Panc1 (cell line): Measurements from ENCODE around the gene IL19. TPM values are rescaled to one million over a fixed set of nuclear protein-coding genes. Genes with fewer than 3 reads are reported as not detected.

Source experiments
- ATAC-seq: fragments of 200-7000 bp; cut with Tn5 transposase; 2 replicates; pipeline ENCODE4 v1.9.1; 2020; ENCODE audit warnings: mild to moderate bottlenecking, moderate library complexity
- BruUV-seq: library from RNA; stranded (reverse); fragments of 400-500 nt; replicated peaks from 2 replicates; lab custom pipeline; 2021; lab: Mats Ljungman, UMichigan
- CTCF ChIA-PET: fragments of 300-600 bp; sonication (Branson Sonifier 250); formaldehyde crosslinking; loops from one replicate; lab custom pipeline; 2022; ENCODE audit warnings: antibody characterized with exemption; lab: Charles Lee
- POLR2A ChIA-PET: fragments of 300-600 bp; sonication (Branson Sonifier 250); formaldehyde crosslinking; loops from one replicate; lab custom pipeline; 2022; ENCODE audit warnings: antibody characterized with exemption; lab: Charles Lee
- DNase-seq: peaks from one replicate; pipeline ENCODE4 v3.0.0-alpha.2; 2010; ENCODE audit warnings: low read depth, low spot score
- H3K27ac ChIP-seq: 2 replicates; pipeline ENCODE4 v1.5.1; 2011; ENCODE audit warnings: mild to moderate bottlenecking, low read length, inconsistent platforms
- H3K27me3 ChIP-seq: fragments of 200-500 bp; sonication (Bioruptor generic); 2 replicates; pipeline ENCODE4 v1.6.0; 2014; ENCODE audit warnings: low read length, inconsistent platforms; ENCODE audit not compliant: control insufficient read depth, insufficient read depth
- H3K36me3 ChIP-seq: fragments of 200-500 bp; sonication (Bioruptor generic); 2 replicates; pipeline ENCODE4 v1.5.1; 2014; ENCODE audit warnings: inconsistent platforms, mild to moderate bottlenecking, low read length, moderate library complexity; ENCODE audit not compliant: control insufficient read depth, insufficient read depth
- H3K4me1 ChIP-seq: 2 replicates; pipeline ENCODE4 v1.5.1; 2011; ENCODE audit warnings: inconsistent platforms, mild to moderate bottlenecking, low read length, moderate library complexity; ENCODE audit not compliant: control insufficient read depth, insufficient read depth
- H3K4me3 ChIP-seq, 2 experiments: 2 replicates each; pipeline ENCODE4 v1.5.1; 2011 to 2012; ENCODE audit warnings: low read depth in 2 of 2, low read length in 2 of 2, mild to moderate bottlenecking in 2 of 2, inconsistent platforms in 1 of 2, moderate library complexity in 1 of 2
- H3K9me3 ChIP-seq: fragments of 200-500 bp; sonication (Bioruptor generic); 2 replicates; pipeline ENCODE4 v1.5.1; 2014; ENCODE audit warnings: low read depth, mild to moderate bottlenecking, inconsistent platforms, low read length, moderate library complexity; ENCODE audit not compliant: control insufficient read depth, insufficient read depth
- POLR2AphosphoS5 ChIP-seq: IDR thresholded peaks from 2 replicates; pipeline ENCODE4 v1.6.1; 2012; ENCODE audit warnings: mild to moderate bottlenecking, low read depth, low read length, moderate library complexity
- SIN3A ChIP-seq: IDR thresholded peaks from 2 replicates; pipeline ENCODE4 v1.6.1; 2012; ENCODE audit warnings: low read depth, mild to moderate bottlenecking, low read length, moderate library complexity, borderline replicate concordance; ENCODE audit not compliant: insufficient read depth
- TCF7L2 ChIP-seq: IDR thresholded peaks from 2 replicates; pipeline ENCODE4 v1.6.1; 2011; ENCODE audit warnings: mild to moderate bottlenecking, low read depth, low read length, inconsistent platforms
- in situ Hi-C: cut with HindIII; loops from 2 replicates; pipeline ENCODE4 v1.10.0; 2016; ENCODE audit warnings: low sequenced_read_pairs, low pct_unique_long_range_greater_than_20kb
- intact Hi-C: fragments of 100-400 bp; cut with micrococcal nuclease; formaldehyde crosslinking; loops from one replicate; pipeline ENCODE4 v1.10.0; 2022; ENCODE audit not compliant: unreplicated experiment
- total RNA-seq: library from RNA; stranded (reverse); gene quantifications from one replicate; pipeline ENCODE4 v1.2.1, GENCODE V29; 2021; ENCODE audit not compliant: unreplicated experiment
- TF ChIP-seq, protein P1 (sequence below), 2 experiments: IDR thresholded peaks; 2 replicates each; pipeline ENCODE4 v1.6.1; 2011 to 2012; ENCODE audit warnings: low read depth in 2 of 2, control low read depth in 1 of 2, low read length in 1 of 2, mild to moderate bottlenecking in 1 of 2, moderate library complexity in 1 of 2; ENCODE audit not compliant: insufficient read depth in 1 of 2
- TF ChIP-seq, protein P2 (sequence below): fragments of 450-650 bp; IDR thresholded peaks from 2 replicates; pipeline ENCODE4 v1.5.1; 2017; ENCODE audit warnings: mild to moderate bottlenecking

IL19 gene
- total RNA-seq, 1 experiment from 2014 or later: not detected

DNA sequence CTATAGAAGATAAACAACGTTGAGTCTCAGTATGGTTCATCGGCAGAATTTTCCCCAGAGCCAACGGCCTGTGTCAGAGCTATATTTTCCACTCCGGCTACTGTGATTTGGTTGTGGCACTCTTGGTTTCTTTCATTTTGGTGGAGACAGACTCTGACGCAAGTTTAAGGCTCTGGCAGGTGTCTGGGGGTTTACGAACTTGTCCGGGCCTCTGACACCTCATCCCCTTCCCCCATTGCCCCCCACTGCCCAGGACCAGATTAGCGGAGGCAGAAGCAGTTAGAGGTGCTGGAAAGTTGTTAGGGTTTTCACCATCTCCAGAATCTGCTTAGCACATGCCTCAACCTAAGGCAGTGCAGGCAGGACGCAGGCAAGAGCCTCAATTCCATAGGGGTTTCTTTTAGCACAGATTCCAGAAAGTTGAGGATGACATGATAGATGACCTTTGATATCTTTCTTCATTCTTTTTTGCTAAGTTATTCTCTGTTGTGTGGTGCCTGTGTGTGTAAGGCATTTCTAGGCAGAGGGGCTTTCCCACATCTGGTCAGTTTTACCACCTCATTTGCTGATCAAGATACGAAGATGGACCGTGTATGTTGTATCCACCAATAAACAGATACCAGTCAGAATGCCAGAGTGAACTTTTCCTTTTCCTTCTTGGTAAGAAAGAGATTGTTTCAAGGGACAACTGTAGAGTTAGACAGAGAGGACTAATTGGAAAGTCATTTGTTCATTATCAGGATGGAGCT lies 20.1 kb downstream of the IL19 start:
- H3K4me3 ChIP-seq: no peak overlapping the region
- in situ Hi-C loops: no loop called here
- TF ChIP-seq POLR2AphosphoS5 (no peak), SIN3A (no peak), TCF7L2 (no peak)
- TF ChIP-seq, protein P1, sequence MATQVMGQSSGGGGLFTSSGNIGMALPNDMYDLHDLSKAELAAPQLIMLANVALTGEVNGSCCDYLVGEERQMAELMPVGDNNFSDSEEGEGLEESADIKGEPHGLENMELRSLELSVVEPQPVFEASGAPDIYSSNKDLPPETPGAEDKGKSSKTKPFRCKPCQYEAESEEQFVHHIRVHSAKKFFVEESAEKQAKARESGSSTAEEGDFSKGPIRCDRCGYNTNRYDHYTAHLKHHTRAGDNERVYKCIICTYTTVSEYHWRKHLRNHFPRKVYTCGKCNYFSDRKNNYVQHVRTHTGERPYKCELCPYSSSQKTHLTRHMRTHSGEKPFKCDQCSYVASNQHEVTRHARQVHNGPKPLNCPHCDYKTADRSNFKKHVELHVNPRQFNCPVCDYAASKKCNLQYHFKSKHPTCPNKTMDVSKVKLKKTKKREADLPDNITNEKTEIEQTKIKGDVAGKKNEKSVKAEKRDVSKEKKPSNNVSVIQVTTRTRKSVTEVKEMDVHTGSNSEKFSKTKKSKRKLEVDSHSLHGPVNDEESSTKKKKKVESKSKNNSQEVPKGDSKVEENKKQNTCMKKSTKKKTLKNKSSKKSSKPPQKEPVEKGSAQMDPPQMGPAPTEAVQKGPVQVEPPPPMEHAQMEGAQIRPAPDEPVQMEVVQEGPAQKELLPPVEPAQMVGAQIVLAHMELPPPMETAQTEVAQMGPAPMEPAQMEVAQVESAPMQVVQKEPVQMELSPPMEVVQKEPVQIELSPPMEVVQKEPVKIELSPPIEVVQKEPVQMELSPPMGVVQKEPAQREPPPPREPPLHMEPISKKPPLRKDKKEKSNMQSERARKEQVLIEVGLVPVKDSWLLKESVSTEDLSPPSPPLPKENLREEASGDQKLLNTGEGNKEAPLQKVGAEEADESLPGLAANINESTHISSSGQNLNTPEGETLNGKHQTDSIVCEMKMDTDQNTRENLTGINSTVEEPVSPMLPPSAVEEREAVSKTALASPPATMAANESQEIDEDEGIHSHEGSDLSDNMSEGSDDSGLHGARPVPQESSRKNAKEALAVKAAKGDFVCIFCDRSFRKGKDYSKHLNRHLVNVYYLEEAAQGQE (IDR thresholded peaks at IDR 0.05; ENCODE audit: insufficient read depth in 1 of 2, low read depth in 2 of 2, low read length in 1 of 2): no peak
- TF ChIP-seq, protein P2, sequence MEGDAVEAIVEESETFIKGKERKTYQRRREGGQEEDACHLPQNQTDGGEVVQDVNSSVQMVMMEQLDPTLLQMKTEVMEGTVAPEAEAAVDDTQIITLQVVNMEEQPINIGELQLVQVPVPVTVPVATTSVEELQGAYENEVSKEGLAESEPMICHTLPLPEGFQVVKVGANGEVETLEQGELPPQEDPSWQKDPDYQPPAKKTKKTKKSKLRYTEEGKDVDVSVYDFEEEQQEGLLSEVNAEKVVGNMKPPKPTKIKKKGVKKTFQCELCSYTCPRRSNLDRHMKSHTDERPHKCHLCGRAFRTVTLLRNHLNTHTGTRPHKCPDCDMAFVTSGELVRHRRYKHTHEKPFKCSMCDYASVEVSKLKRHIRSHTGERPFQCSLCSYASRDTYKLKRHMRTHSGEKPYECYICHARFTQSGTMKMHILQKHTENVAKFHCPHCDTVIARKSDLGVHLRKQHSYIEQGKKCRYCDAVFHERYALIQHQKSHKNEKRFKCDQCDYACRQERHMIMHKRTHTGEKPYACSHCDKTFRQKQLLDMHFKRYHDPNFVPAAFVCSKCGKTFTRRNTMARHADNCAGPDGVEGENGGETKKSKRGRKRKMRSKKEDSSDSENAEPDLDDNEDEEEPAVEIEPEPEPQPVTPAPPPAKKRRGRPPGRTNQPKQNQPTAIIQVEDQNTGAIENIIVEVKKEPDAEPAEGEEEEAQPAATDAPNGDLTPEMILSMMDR: no peak
- intact Hi-C loops: no loop called here
- peaks cover 3% of the 10 kb centered on the region; the same call in 1 of the 2 replicates for H3K27me3 ChIP-seq
- H3K36me3 ChIP-seq: no peaks in the 10 kb centered on the region
- ATAC-seq (no peak), DNase-seq (no peak)
- no TSS peak for BruUV-seq
- H3K9me3 ChIP-seq: no peaks in the 10 kb centered on the region
- no peak overlapping the region for H3K27ac ChIP-seq
- ChIA-PET POLR2A (no interaction called here), CTCF (interaction anchor here (0.6 kb wide), 1 partner anchor 82 kb away, joined by 3 read pairs; no protein-coding TSS in a partner anchor)
- no peaks in the 10 kb centered on the region for H3K4me1 ChIP-seq

DNA sequence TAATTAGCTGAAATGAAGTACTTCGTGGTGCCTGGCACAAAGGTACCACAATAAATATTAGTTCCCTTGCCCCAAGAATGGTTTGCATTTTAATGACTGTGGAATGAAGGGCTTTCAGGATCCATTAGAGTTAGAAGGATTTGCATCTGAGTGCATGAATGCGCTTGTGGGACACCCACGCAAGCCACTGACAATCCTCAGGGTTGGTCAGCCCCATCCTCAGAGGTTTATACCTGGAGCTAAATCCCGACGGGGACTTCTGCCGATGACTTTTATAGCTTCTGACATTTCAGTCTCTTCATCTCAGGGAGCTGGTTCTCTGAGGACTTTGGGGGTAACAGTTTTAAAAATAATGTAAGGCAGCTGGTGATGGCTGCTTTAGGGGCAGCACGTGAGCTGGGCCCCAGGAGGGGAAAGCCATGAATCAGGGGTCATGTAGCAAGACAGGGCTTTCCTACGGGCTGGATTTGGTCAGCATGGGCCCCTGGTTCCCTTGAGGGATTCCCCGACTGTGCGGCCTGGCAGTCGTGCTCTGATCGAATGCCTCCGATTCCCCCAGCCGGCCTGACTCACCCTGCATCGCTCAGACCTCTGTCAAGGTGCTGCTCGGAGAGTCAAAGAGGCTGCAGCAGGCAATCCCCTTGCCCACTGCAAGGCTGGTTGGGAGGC lies 22.5 kb downstream of the IL19 start:
- CTCF ChIA-PET: no interaction called here
- BruUV-seq: no TSS peak
- in situ Hi-C loops: no loop called here

More for the DNA sequence above, 22.5 kb downstream of the IL19 start:
- POLR2A ChIA-PET: no interaction called here
- TF ChIP-seq, protein P2: no peak
- TF ChIP-seq POLR2AphosphoS5 (no peak), TCF7L2 (no peak), SIN3A (no peak)
- TF ChIP-seq, protein P1 (IDR thresholded peaks at IDR 0.05; ENCODE audit: insufficient read depth in 1 of 2, low read depth in 2 of 2, low read length in 1 of 2): no peak
- ATAC-seq (no peak), DNase-seq (no peak)
- no peaks in the 10 kb centered on the region for H3K4me1 ChIP-seq
- H3K36me3 ChIP-seq: no peaks in the 10 kb centered on the region
- intact Hi-C loops: no loop called here
- peaks cover 3% of the 10 kb centered on the region; the same call in 1 of the 2 replicates for H3K27me3 ChIP-seq
- no peaks in the 10 kb centered on the region for H3K9me3 ChIP-seq
- H3K27ac ChIP-seq: no peak overlapping the region
- H3K4me3 ChIP-seq: no peak overlapping the region
